ENCODE data around the gene ADARB2.

DNA sequence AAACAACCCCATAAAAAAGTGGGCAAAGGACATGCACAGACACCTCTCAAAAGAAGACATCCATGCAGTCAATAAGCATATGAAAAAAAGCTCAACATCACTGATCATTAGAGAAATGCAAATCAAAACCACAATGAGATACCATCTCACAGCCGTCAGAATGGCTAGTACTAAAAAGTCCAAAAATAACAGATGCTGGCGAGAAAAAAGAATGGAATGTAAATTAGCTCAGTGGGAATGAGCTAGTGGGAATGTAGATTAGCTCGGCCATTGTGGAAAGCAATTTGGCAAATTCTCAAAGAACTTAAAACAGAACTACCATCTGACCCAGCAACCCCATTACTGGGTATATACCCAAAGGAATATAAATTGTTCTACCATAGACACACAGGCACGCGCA lies 394.1 kb downstream of the ADARB2 start:
- TF ChIP-seq FOXM1 (IDR thresholded peaks at IDR 0.05; ENCODE audit: borderline replicate concordance) (no peak), SP1 (IDR thresholded peaks at IDR 0.05) (no peak), HDGF (IDR thresholded peaks at IDR 0.05; ENCODE audit: borderline replicate concordance) (no peak), ARNT (IDR thresholded peaks at IDR 0.05) (no peak), ZNF384 (IDR thresholded peaks at IDR 0.05) (no peak), BHLHE40 (IDR thresholded peaks at IDR 0.05; ENCODE audit: borderline replicate concordance) (no peak), SUZ12 (IDR thresholded peaks at IDR 0.05) (no peak), NFRKB (IDR thresholded peaks at IDR 0.05) (no peak), CTBP1 (IDR thresholded peaks at IDR 0.05; ENCODE audit: borderline replicate concordance) (no peak), TARDBP (IDR thresholded peaks at IDR 0.05) (no peak)
- TF ChIP-seq, protein P1, sequence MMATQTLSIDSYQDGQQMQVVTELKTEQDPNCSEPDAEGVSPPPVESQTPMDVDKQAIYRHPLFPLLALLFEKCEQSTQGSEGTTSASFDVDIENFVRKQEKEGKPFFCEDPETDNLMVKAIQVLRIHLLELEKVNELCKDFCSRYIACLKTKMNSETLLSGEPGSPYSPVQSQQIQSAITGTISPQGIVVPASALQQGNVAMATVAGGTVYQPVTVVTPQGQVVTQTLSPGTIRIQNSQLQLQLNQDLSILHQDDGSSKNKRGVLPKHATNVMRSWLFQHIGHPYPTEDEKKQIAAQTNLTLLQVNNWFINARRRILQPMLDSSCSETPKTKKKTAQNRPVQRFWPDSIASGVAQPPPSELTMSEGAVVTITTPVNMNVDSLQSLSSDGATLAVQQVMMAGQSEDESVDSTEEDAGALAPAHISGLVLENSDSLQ (IDR thresholded peaks at IDR 0.05), result no peak

All from HEK293T (cell line).